Activated T-cell treated with anti-CD3 and anti-CD28 coated beads for 1 hour (primary cell): ENCODE results near the gene TNFSF8.

Experiments
- DNase-seq: peaks from one replicate; pipeline ENCODE4 v3.0.0-alpha.2; 2020; ENCODE audit warnings: low read depth

TNFSF8 gene

GRCh38 chr9:114867327-114867726 lies 63.1 kb downstream of the TNFSF8 start:
- no peak for DNase-seq

- no peak for DNase-seq
Measured at GRCh38 chr9:114864471-114864870, 65.9 kb downstream of the TNFSF8 start.

- no peak for DNase-seq
Measured at GRCh38 chr9:114861922-114862605, 68.3 kb downstream of the TNFSF8 start.

GRCh38 chr9:114861273-114861672 lies 69.1 kb downstream of the TNFSF8 start:
- DNase-seq: no peak

GRCh38 chr9:114860187-114860586 lies 70.2 kb downstream of the TNFSF8 start:
- no peak for DNase-seq

DNA sequence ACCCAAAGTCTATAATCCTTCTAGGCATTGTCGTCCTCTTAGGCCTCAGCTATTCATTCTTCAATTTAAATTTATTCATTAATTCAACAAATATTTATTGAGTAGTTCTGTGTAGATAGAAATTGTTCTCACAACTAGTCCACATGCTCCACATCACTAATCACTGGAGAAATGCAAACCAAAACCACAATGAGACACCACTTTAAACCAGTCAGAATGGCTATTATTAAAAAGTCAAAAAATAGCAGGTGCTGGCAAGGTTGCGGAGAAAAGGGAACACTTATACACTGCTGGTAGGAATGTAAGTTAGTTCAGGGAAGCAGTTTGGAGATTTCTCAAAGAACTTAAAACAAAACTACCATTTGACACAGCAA lies 73.5 kb downstream of the TNFSF8 start:
- no peak for DNase-seq

DNA sequence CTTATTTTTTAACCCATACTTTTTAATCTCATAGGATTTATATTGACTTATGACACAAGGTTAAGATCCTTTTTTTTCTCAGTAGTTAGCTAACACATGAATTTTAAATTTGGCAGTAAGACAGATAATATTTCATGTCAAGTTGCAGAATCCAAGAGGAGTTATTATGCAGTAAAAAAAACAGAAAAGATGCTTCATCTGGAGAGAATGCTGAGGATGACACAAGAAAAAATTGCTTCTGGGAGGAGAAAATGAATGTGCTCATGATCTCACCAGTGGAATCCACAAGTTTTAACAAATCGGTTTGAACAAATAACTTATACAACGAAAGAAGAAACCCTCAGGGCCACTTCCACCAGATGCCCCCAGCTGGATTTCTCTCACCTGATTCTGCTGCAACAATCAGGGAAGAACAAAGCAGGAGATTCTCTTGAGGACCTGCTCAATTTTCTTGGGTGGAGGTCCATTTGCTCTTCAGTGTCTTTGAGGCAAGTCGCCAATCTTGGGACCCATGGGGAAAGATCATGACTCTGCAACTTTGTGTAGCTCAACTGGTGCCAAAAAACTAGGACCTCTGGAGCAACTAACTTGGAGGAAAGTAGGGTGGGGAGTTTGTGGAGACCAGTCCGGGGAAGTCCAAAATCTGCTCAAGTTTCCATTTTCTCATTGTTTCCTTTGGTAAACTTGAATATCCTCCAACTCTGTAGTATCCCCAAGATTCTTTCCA lies 74.0 kb downstream of the TNFSF8 start:
- DNase-seq: no peak

DNA sequence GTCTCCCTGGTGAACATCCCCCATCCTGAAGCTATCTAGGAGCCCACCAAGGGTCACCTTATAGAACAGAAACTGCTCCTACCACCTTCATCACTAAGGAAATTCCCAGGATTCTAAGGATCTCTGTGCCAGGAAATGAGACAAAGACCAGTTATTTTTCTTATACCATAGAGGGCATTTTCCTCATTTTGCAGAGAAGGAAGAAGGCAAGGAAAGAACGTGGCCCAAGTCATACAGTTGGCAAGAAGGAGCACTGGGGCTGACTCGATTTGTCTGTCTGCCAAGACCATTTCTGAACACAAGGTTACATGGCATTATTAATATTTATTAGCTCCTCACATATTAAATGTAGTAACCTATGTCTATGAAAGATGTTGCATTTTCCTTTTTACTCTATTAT lies 74.9 kb downstream of the TNFSF8 start:
- no peak for DNase-seq

DNA sequence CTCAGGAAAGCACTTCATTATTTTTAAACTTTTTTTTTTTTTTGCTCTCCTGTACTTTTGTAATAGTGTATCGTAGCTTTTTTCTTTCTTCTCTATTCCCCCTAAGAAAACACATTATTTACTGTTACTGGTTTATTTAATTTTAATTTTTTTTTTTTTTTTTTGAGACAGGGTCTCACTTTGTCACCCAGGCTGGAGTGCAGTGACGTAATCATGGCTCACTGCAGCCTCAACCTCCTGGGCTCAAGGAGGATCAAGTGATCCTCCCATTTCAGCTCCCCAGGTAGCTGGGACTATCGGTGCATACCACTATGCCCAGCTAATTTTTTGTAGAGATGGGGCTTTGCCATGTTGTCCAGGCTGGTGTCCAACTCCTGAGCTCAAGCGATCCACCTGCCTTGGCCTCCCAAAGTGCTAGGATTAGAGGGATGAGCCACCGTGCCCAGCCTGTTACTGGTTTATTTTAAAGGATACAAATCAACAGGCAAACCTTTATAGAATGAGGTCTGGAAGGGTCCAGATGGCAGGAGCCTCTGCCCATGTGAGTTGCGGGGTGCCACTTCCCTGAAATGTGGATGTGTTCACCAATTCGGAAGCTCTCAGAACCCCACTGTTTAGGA lies 75.5 kb downstream of the TNFSF8 start:
- DNase-seq: no peak

- DNase-seq: no peak
Measured at GRCh38 chr9:114853071-114853855, 77.1 kb downstream of the TNFSF8 start.

DNA sequence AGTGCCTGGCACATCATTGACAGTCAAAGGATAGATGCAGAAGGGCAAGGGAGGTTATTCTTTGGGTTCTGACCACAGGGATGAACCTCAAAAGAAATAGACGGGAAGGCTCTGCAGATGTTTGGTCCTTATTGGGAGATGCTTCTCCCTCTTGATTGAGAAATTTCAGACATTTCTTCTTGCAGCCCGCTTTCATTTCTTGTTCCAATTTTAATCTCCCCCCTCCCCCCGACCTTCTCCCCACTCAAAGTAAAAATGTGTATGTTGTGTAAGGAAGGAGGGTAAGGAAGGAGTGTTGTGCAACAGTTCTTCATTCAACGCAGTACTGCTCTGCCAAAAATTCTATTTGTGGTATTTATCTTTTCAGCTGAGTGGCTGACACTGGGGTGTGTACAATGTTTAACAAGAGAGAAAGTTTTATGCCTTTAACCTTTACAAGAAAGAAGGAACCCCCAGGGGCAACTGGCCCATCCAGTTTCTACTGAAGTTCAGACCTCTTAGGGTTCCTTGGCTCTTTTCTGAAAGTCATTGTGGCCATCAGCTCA lies 78.3 kb downstream of the TNFSF8 start:
- no peak for DNase-seq

GRCh38 chr9:114851306-114851705 lies 79.1 kb downstream of the TNFSF8 start:
- no peak for DNase-seq
